Neural cell (in vitro differentiated cells): ENCODE data around the gene PDE11A. TPM values are rescaled to one million over a fixed set of nuclear protein-coding genes. Genes with fewer than 3 reads are reported as not detected.

Experiments
- H2AFZ ChIP-seq: fragments of 200-600, 300-800 bp; sonication (generic), shearing (Covaris generic); 2 replicates; pipeline ENCODE4 v1.6.0; 2014; ENCODE audit warnings: low read depth, mild to moderate bottlenecking, antibody characterized with exemption, low read length, moderate library complexity
- H3F3A ChIP-seq: fragments of 200-600 bp; shearing (Covaris generic); 2 replicates; pipeline ENCODE4 v1.6.1; 2016; ENCODE audit warnings: mild to moderate bottlenecking, moderate library complexity, mixed read lengths, antibody characterized with exemption, low read length; ENCODE audit not compliant: insufficient read depth, poor library complexity, severe bottlenecking
- H3K27ac ChIP-seq: fragments of 200-600, 300-800 bp; sonication (generic), shearing (Covaris generic); 2 replicates; pipeline ENCODE4 v1.5.1; 2014; ENCODE audit warnings: mild to moderate bottlenecking, low read length, moderate library complexity
- H3K27me3 ChIP-seq: fragments of 300-800, 200-600 bp; sonication (generic), shearing (Covaris generic); 2 replicates; pipeline ENCODE4 v1.6.0; 2014; ENCODE audit warnings: mild to moderate bottlenecking, low read depth, low read length, moderate library complexity; ENCODE audit not compliant: insufficient read depth
- H3K36me3 ChIP-seq: fragments of 300-800, 200-600 bp; sonication (generic), shearing (Covaris generic); 2 replicates; pipeline ENCODE4 v1.5.1; 2014; ENCODE audit warnings: mild to moderate bottlenecking, antibody characterized with exemption, low read length, moderate library complexity; ENCODE audit not compliant: insufficient read depth
- H3K4me2 ChIP-seq: fragments of 300-800, 200-600 bp; sonication (generic), shearing (Covaris generic); 2 replicates; pipeline ENCODE4 v1.6.0; 2014; ENCODE audit warnings: mild to moderate bottlenecking, low read length
- H3K4me3 ChIP-seq: fragments of 300-800, 200-600 bp; sonication (generic), shearing (Covaris generic); 2 replicates; pipeline ENCODE4 v1.5.1; 2014; ENCODE audit warnings: mild to moderate bottlenecking, low read length, moderate library complexity
- H3K79me2 ChIP-seq: fragments of 200-600 bp; shearing (Covaris generic); replicated peaks from 2 replicates; pipeline ENCODE4 v1.6.0; 2014; ENCODE audit warnings: mild to moderate bottlenecking, low read length, moderate library complexity; ENCODE audit not compliant: insufficient read depth
- H3K9ac ChIP-seq: fragments of 300-800, 200-600 bp; sonication (generic), shearing (Covaris generic); 2 replicates; pipeline ENCODE4 v1.6.1; 2016; ENCODE audit warnings: mild to moderate bottlenecking, low read length, mixed read lengths
- H3K9me2 ChIP-seq: fragments of 200-600 bp; shearing (Covaris generic); 2 replicates; pipeline ENCODE4 v1.6.1; 2016; ENCODE audit warnings: mild to moderate bottlenecking, low read length, mixed read lengths; ENCODE audit not compliant: insufficient read depth
- H3K9me3 ChIP-seq: fragments of 200-600, 300-800 bp; sonication (generic), shearing (Covaris generic); 2 replicates; pipeline ENCODE4 v1.6.1; 2016; ENCODE audit warnings: mild to moderate bottlenecking, mixed run types, low read length, moderate library complexity, mixed read lengths
- H4K20me1 ChIP-seq: fragments of 200-600 bp; shearing (Covaris generic); 2 replicates; pipeline ENCODE4 v1.6.1; 2016; ENCODE audit warnings: mild to moderate bottlenecking, mixed run types; ENCODE audit not compliant: insufficient read depth
- EP300 ChIP-seq: fragments of 450-650 bp; conservative IDR thresholded peaks from 2 replicates; pipeline ENCODE4 v1.6.1; 2014; ENCODE audit warnings: antibody characterized with exemption, mild to moderate bottlenecking, moderate library complexity; ENCODE audit not compliant: poor library complexity, severe bottlenecking
- EZH2 ChIP-seq: fragments of 200-600, 300-800 bp; shearing (Covaris generic), sonication (generic); IDR thresholded peaks from 2 replicates; pipeline ENCODE4 v1.6.1; 2014; ENCODE audit warnings: antibody characterized with exemption, low read length, borderline replicate concordance, mild to moderate bottlenecking; ENCODE audit not compliant: insufficient read depth, poor library complexity, severe bottlenecking
- MXI1 ChIP-seq: fragments of 450-650 bp; conservative IDR thresholded peaks from 2 replicates; pipeline ENCODE4 v1.6.1; 2014; ENCODE audit warnings: antibody characterized with exemption, mild to moderate bottlenecking; ENCODE audit not compliant: poor library complexity, severe bottlenecking
- POLR2AphosphoS5 ChIP-seq: IDR thresholded peaks from 2 replicates; pipeline ENCODE4 v1.6.1; 2012
- RAD21 ChIP-seq: fragments of 450-650 bp; conservative IDR thresholded peaks from 2 replicates; pipeline ENCODE4 v1.6.1; 2014; ENCODE audit warnings: antibody characterized with exemption, mild to moderate bottlenecking, moderate library complexity
- SMC3 ChIP-seq: fragments of 450-650 bp; conservative IDR thresholded peaks from 2 replicates; pipeline ENCODE4 v1.6.1; 2014; ENCODE audit warnings: antibody characterized with exemption, mild to moderate bottlenecking, moderate library complexity; ENCODE audit not compliant: poor library complexity
- TAF1 ChIP-seq: IDR thresholded peaks from 2 replicates; pipeline ENCODE4 v1.6.1; 2012; ENCODE audit warnings: low read depth
- polyA plus RNA-seq: library from polyadenylated mRNA; depleted of rRNA; stranded (reverse); fragments of >200 nt; gene quantifications from 2 replicates; pipeline ENCODE4 v1.2.3, GENCODE V29; 2014
- TF ChIP-seq, protein P1 (sequence below): fragments of 450-650 bp; IDR thresholded peaks from 2 replicates; pipeline ENCODE4 v1.5.1; 2014; ENCODE audit warnings: antibody characterized with exemption, mild to moderate bottlenecking, moderate library complexity; ENCODE audit not compliant: poor library complexity, severe bottlenecking
- TF ChIP-seq, protein P2 (sequence below): IDR thresholded peaks from 2 replicates; pipeline ENCODE4 v1.6.1; 2012; ENCODE audit warnings: borderline replicate concordance

Gene PDE11A
- polyA plus RNA-seq, 1 donor from 2014 or later = 0.89 TPM

DNA sequence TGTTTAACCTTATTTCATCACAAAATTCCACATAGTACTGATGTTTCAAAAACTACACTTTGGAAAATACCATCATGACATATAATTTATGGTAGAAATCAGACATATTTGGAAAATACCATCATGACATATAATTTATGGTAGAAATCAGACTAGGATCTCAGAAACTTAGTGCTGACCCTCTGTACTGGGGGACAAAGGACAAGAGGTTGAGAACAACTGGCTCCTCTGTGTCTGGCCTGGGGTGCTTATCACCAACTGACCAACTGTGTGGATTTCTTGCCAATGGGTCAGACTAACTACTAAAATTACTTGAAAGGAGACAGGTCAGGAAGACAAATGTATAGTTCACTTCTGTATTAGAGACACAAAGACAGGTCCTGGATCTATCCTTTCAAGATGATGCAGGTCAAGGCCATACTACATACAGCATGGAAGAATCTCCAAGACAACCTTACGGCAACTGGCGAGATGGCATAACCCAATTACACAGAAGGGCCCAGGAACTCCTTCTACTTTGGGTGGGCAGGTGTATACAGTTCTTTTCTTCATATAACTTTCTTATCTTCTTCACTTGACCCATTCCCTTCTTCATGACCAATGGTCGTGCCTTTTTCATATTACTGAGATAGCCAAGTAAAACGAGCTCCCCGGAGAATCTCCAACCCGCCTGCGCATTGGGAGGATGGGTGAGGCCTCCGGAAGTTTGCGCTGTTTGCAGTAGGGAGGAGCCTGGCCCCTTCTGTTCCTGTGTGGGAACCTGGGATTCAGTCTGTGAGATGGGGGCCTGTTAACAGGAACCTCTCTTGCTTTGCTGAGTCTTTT is 389.5 kb downstream of the PDE11A start:
- Histone ChIP-seq H3K9ac (no peak overlapping the region), H3K4me3 (no peak overlapping the region), H3K27ac (no peak overlapping the region), H3K36me3 (no peaks in the 10 kb centered on the region), H3K79me2 (no peaks in the 10 kb centered on the region), H2AFZ (no peak overlapping the region), H3F3A (no peaks in the 10 kb centered on the region), H3K4me2 (no peak overlapping the region), H3K9me3 (no peaks in the 10 kb centered on the region), H3K9me2 (no peaks in the 10 kb centered on the region), H3K27me3 (no peaks in the 10 kb centered on the region), H4K20me1 (no peaks in the 10 kb centered on the region)
- TF ChIP-seq SMC3 (no peak), MXI1 (no peak), POLR2AphosphoS5 (no peak), RAD21 (no peak), EP300 (no peak), EZH2 (no peak), TAF1 (no peak)
- TF ChIP-seq, protein P1, sequence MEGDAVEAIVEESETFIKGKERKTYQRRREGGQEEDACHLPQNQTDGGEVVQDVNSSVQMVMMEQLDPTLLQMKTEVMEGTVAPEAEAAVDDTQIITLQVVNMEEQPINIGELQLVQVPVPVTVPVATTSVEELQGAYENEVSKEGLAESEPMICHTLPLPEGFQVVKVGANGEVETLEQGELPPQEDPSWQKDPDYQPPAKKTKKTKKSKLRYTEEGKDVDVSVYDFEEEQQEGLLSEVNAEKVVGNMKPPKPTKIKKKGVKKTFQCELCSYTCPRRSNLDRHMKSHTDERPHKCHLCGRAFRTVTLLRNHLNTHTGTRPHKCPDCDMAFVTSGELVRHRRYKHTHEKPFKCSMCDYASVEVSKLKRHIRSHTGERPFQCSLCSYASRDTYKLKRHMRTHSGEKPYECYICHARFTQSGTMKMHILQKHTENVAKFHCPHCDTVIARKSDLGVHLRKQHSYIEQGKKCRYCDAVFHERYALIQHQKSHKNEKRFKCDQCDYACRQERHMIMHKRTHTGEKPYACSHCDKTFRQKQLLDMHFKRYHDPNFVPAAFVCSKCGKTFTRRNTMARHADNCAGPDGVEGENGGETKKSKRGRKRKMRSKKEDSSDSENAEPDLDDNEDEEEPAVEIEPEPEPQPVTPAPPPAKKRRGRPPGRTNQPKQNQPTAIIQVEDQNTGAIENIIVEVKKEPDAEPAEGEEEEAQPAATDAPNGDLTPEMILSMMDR = no peak
- TF ChIP-seq, protein P2, sequence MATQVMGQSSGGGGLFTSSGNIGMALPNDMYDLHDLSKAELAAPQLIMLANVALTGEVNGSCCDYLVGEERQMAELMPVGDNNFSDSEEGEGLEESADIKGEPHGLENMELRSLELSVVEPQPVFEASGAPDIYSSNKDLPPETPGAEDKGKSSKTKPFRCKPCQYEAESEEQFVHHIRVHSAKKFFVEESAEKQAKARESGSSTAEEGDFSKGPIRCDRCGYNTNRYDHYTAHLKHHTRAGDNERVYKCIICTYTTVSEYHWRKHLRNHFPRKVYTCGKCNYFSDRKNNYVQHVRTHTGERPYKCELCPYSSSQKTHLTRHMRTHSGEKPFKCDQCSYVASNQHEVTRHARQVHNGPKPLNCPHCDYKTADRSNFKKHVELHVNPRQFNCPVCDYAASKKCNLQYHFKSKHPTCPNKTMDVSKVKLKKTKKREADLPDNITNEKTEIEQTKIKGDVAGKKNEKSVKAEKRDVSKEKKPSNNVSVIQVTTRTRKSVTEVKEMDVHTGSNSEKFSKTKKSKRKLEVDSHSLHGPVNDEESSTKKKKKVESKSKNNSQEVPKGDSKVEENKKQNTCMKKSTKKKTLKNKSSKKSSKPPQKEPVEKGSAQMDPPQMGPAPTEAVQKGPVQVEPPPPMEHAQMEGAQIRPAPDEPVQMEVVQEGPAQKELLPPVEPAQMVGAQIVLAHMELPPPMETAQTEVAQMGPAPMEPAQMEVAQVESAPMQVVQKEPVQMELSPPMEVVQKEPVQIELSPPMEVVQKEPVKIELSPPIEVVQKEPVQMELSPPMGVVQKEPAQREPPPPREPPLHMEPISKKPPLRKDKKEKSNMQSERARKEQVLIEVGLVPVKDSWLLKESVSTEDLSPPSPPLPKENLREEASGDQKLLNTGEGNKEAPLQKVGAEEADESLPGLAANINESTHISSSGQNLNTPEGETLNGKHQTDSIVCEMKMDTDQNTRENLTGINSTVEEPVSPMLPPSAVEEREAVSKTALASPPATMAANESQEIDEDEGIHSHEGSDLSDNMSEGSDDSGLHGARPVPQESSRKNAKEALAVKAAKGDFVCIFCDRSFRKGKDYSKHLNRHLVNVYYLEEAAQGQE = no peak

DNA sequence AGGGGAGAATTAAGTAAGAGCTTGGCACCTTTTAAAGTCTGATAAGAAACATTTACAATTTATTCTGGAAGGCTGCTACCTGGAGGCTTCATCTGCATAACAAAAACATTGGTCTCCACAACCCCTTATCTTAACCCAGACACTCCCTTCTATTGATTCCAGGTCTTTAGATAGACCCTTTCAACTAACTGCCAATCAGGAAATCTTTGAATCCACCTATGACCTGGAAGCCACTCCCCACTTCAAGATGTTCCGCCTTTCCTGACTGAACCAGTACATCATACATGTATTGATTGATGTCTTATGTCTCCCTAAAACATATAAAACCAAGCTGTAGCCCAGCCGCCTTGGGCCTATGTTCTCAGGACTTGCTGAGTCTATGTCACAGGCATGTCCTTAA is 390.6 kb downstream of the PDE11A start:
- no peak overlapping the region for H2AFZ ChIP-seq
- H3K79me2 ChIP-seq = no peaks in the 10 kb centered on the region
- no peaks in the 10 kb centered on the region for H4K20me1 ChIP-seq
- H3F3A ChIP-seq = no peaks in the 10 kb centered on the region
- no peak overlapping the region for H3K4me3 ChIP-seq
- no peak for TF ChIP-seq EZH2
- TF ChIP-seq RAD21 = no peak
- no peak for TF ChIP-seq MXI1
- TF ChIP-seq TAF1 = no peak
- TF ChIP-seq, protein P1 = no peak
- no peak for TF ChIP-seq SMC3
- no peak for TF ChIP-seq EP300
- TF ChIP-seq, protein P2 = no peak
- no peak overlapping the region for H3K9ac ChIP-seq
- no peaks in the 10 kb centered on the region for H3K9me2 ChIP-seq
- H3K27me3 ChIP-seq = no peaks in the 10 kb centered on the region
- no peak overlapping the region for H3K27ac ChIP-seq
- H3K9me3 ChIP-seq = no peaks in the 10 kb centered on the region
- no peaks in the 10 kb centered on the region for H3K36me3 ChIP-seq
- no peak overlapping the region for H3K4me2 ChIP-seq
